ENCODE results near the gene C2CD3. TPM values are rescaled to one million over a fixed set of nuclear protein-coding genes. Genes with fewer than 3 reads are reported as not detected.

C2CD3 gene
- total and polyA plus RNA-seq, 9 of the 15 experiments (the other 6 are each of a cell fraction or from before 2014, with no cell fraction given), result 4.4 to 20.2 (median 15.4) TPM

DNA sequence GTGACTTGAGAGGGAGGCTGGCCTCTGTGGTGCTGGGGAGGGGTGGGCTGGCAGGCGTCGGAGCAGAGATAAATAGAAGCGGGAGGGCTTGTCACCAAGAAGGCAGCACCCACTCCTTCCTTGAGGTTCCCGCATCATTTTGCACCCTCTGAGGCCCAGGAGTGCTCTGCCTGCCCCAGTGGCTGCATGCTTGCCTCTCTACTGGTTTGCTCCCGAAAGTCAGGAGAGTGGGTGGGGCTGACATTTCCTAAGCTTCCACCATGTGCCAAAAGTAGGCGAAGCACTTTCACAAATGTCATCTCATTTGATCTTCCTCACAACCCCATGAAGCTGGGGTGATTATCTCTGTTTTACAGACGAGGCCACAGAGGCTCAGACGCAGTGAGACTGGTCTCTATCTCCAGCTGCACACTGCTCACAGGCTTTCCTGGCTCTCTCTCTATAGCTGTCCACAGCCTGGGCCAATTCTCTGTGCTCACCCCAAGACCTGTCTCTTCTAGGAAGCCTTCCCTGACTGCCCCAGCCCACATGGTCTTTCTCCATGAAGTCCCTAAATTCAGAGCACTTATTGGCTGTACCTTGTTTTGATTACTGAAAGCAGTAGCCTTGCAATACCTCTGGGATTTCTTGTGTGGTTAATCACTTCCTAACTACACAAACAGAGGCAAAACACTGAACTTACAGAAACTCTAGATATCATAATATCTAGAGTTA, 159.3 kb downstream of the C2CD3 start (continued):
- TF ChIP-seq, protein P1, sequence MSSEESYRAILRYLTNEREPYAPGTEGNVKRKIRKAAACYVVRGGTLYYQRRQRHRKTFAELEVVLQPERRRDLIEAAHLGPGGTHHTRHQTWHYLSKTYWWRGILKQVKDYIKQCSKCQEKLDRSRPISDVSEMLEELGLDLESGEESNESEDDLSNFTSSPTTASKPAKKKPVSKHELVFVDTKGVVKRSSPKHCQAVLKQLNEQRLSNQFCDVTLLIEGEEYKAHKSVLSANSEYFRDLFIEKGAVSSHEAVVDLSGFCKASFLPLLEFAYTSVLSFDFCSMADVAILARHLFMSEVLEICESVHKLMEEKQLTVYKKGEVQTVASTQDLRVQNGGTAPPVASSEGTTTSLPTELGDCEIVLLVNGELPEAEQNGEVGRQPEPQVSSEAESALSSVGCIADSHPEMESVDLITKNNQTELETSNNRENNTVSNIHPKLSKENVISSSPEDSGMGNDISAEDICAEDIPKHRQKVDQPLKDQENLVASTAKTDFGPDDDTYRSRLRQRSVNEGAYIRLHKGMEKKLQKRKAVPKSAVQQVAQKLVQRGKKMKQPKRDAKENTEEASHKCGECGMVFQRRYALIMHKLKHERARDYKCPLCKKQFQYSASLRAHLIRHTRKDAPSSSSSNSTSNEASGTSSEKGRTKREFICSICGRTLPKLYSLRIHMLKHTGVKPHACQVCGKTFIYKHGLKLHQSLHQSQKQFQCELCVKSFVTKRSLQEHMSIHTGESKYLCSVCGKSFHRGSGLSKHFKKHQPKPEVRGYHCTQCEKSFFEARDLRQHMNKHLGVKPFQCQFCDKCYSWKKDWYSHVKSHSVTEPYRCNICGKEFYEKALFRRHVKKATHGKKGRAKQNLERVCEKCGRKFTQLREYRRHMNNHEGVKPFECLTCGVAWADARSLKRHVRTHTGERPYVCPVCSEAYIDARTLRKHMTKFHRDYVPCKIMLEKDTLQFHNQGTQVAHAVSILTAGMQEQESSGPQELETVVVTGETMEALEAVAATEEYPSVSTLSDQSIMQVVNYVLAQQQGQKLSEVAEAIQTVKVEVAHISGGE (CRISPR knock-in tag; IDR thresholded peaks at IDR 0.05), result peak in 1 of 3 experiments; percentile 83; a peak in 2 of 6 replicates
- TF ChIP-seq, protein P2, sequence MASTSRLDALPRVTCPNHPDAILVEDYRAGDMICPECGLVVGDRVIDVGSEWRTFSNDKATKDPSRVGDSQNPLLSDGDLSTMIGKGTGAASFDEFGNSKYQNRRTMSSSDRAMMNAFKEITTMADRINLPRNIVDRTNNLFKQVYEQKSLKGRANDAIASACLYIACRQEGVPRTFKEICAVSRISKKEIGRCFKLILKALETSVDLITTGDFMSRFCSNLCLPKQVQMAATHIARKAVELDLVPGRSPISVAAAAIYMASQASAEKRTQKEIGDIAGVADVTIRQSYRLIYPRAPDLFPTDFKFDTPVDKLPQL (IDR thresholded peaks at IDR 0.05; ENCODE audit: extremely low read depth, insufficient read length), result no peak
- TF ChIP-seq PHF8 (IDR thresholded peaks at IDR 0.05; ENCODE audit: borderline replicate concordance, low read length) (no peak), CCAR2 (IDR thresholded peaks at IDR 0.05; ENCODE audit: low read depth, low read length) (no peak; the same call in 1 of the 2 replicates), CHCHD3 (CRISPR knock-in tag; IDR thresholded peaks at IDR 0.05) (no peak), RB1 (IDR thresholded peaks at IDR 0.05; ENCODE audit: low read depth) (peak; percentile 61), OTX1 (CRISPR knock-in tag; IDR thresholded peaks at IDR 0.05) (no peak), ZNF408 (CRISPR knock-in tag; IDR thresholded peaks at IDR 0.05; ENCODE audit: low read depth) (no peak), NR2F6 (CRISPR knock-in tag; IDR thresholded peaks at IDR 0.05) (no peak)
- TF ChIP-seq, protein P3, sequence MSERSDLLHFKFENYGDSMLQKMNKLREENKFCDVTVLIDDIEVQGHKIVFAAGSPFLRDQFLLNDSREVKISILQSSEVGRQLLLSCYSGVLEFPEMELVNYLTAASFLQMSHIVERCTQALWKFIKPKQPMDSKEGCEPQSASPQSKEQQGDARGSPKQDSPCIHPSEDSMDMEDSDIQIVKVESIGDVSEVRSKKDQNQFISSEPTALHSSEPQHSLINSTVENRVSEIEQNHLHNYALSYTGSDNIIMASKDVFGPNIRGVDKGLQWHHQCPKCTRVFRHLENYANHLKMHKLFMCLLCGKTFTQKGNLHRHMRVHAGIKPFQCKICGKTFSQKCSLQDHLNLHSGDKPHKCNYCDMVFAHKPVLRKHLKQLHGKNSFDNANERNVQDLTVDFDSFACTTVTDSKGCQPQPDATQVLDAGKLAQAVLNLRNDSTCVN (CRISPR knock-in tag; IDR thresholded peaks at IDR 0.05), result no peak
- TF ChIP-seq, protein P4, sequence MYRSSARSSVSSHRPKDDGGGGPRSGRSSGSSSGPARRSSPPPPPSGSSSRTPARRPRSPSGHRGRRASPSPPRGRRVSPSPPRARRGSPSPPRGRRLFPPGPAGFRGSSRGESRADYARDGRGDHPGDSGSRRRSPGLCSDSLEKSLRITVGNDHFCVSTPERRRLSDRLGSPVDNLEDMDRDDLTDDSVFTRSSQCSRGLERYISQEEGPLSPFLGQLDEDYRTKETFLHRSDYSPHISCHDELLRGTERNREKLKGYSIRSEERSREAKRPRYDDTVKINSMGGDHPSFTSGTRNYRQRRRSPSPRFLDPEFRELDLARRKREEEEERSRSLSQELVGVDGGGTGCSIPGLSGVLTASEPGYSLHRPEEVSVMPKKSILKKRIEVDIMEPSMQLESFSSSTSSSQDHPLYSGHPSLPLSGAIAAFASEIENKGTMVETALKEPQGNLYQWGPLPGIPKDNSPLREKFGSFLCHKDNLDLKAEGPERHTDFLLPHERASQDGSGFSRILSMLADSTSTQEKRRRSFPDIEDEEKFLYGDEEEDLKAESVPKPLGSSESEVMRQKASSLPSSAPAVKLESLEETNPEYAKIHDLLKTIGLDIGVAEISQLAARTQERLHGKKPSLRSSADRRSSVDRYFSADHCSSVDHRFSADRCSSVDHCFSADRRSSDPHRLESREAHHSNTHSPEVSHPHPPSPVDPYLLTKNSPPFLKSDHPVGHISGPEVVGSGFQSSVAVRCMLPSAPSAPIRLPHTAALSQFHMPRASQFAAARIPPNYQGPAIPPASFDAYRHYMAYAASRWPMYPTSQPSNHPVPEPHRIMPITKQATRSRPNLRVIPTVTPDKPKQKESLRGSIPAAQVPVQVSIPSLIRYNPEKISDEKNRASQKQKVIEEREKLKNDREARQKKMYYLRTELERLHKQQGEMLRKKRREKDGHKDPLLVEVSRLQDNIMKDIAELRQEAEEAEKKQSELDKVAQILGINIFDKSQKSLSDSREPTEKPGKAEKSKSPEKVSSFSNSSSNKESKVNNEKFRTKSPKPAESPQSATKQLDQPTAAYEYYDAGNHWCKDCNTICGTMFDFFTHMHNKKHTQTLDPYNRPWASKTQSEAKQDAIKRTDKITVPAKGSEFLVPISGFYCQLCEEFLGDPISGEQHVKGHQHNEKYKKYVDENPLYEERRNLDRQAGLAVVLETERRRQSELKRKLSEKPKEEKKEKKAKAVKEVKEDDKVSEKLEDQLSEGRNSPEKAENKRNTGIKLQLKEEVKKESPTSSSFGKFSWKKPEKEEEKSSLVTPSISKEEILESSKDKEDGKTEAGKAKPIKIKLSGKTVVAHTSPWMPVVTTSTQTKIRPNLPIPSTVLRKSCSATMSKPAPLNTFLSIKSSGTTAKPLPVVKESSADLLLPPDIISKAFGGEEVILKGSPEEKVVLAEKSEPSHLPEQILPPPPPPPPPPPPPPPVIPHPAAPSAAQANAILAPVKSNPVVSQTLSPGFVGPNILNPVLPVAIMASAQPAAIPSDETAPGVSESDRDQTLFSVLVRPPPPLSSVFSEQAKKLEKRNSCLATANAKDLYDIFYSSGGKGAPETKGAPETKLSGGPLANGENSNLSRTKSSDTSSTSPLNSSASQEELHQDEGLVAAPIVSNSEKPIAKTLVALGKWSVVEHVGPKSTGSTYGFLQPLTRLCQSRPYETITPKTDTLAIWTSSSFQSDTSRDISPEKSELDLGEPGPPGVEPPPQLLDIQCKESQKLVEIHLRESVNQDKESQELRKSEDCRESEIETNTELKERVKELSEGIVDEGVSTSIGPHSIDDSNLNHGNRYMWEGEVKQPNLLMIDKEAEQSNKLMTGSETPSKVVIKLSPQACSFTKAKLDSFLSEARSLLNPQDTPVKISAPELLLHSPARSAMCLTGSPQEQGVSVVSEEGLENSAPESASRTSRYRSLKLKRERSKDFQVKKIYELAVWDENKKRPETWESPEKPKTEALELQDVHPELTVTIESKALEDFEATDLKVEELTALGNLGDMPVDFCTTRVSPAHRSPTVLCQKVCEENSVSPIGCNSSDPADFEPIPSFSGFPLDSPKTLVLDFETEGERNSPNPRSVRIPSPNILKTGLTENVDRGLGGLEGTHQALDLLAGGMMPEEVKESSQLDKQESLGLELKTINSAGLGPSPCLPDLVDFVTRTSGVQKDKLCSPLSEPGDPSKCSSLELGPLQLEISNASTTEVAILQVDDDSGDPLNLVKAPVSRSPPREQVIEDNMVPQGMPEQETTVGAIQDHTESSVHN (IDR thresholded peaks at IDR 0.05; ENCODE audit: borderline replicate concordance in 1 of 2, low read depth in 1 of 2), result no peak
